ENCODE measurements around the gene TSC22D2. TPM values are rescaled to one million over a fixed set of nuclear protein-coding genes. Genes with fewer than 3 reads are reported as not detected.

The TSC22D2 gene
- total and polyA plus RNA-seq, 10 of the 15 experiments (the other 5 are each of a cell fraction or from before 2014, with no cell fraction given): 7.4 to 19.4 (median 10.9) TPM

GRCh38 chr3:150407808-150408220, 284 bp upstream of the TSC22D2 start (continued):
- TF ChIP-seq ATF7 (IDR thresholded peaks at IDR 0.05; ENCODE audit: low read depth): peak; percentile 73; the same call in 1 of the 2 replicates
- TF ChIP-seq RAD51 (IDR thresholded peaks at IDR 0.05): peak; percentile 84

- Histone ChIP-seq H3K9ac (ENCODE audit: control insufficient read depth, insufficient read depth, low read length) (peak overlapping the region; percentile 92), H3K79me2 (ENCODE audit: control insufficient read depth, insufficient read depth, low read length) (peaks cover 55% of the 10 kb centered on the region), H3K4me1 (ENCODE audit: control insufficient read depth, insufficient read depth, low read length) (no peaks in the 10 kb centered on the region), H3K27me3 (replicated peaks in 1 of 2; ENCODE audit: control insufficient read depth in 2 of 2, insufficient read depth in 2 of 2, low read length in 1 of 2) (no peaks in the 10 kb centered on the region), H3K36me3 (ENCODE audit: control insufficient read depth in 2 of 2, insufficient read depth in 2 of 2, low read length in 1 of 2) (no peaks in the 10 kb centered on the region), H4K20me1 (ENCODE audit: control insufficient read depth, insufficient read depth) (no peaks in the 10 kb centered on the region; the same call in 1 of the 2 replicates), H3K4me3 (peak overlapping the region; percentile 96), H3K27ac (ENCODE audit: control insufficient read depth, insufficient read depth) (peak overlapping the region; percentile 78), H2AFZ (ENCODE audit: control insufficient read depth, low read depth, low read length) (peak overlapping the region; percentile 77), H3K4me2 (ENCODE audit: control insufficient read depth, insufficient read depth) (peak overlapping the region; percentile 86), H3K9me3 (replicated peaks; ENCODE audit: control insufficient read depth, insufficient read depth, low read length) (no peaks in the 10 kb centered on the region)
- ATAC-seq: no peak; the same call in 2 of the 3 replicates
- no peak for FAIRE-seq
- CTCF ChIA-PET: interaction anchor here (1.0 to 5.4 kb wide), 20 partner anchors 10 to 168 kb away, joined by 3 to 35 read pairs (median 6); no protein-coding TSS in a partner anchor
- BruUV-seq (replicated peaks): TSS peak; percentile 39
- SMC1A ChIA-PET (ENCODE audit: uncharacterized antibody, unreplicated experiment): interaction anchor here (0.7 to 7.0 kb wide), 21 partner anchors 8 to 357 kb away, joined by 3 to 128 read pairs (median 4); partner anchors contain the start of gene SELENOT
- DNase-seq (ENCODE audit: low read depth, low spot score): no peak
- RAD21 ChIA-PET (ENCODE audit: unreplicated experiment): interaction anchor here (0.7 to 5.0 kb wide), 22 partner anchors 10 to 190 kb away, joined by 3 to 52 read pairs (median 4); no protein-coding TSS in a partner anchor
- TF ChIP-seq MAX (IDR thresholded peaks at IDR 0.05; ENCODE audit: low read depth, low read length) (peak; percentile 45; the same call in 1 of the 2 replicates), LARP7 (IDR thresholded peaks at IDR 0.05) (peak; percentile 44), ZBTB4 (CRISPR knock-in tag; IDR thresholded peaks at IDR 0.05) (no peak), MLLT1 (IDR thresholded peaks at IDR 0.05) (peak; percentile 51), POLR2AphosphoS5 (IDR thresholded peaks at IDR 0.05; ENCODE audit: low read length) (0 out of 2 replicates have a peak, but pooled peaks have one; percentile 39), BHLHE40 (IDR thresholded peaks at IDR 0.05; ENCODE audit: borderline replicate concordance in 1 of 2, low read depth in 2 of 2, low read length in 1 of 2) (0 out of 4 replicates have a peak, but pooled peaks of 1 of the 2 experiments have one; percentile 4)
- intact Hi-C loops (cut with micrococcal nuclease; ENCODE audit: unreplicated experiment) (loop anchor here (2.0 to 5.0 kb wide), 3 partner anchors 37 to 138 kb away; partner anchors contain the start of genes EIF2A and SERP1), in situ Hi-C loops (cut with MboI) (no loop called here)
- under 1% methylated on average over 30 of the region's 30 CpGs for WGBS (ENCODE audit: insufficient coverage, insufficient replicate concordance, low lambda C conversion rate, missing lambda C conversion rate)
- POLR2A ChIA-PET: interaction anchor here (0.6 to 4.1 kb wide), 20 partner anchors 8 to 354 kb away, joined by 3 to 36 read pairs (median 5); partner anchors contain the start of genes SELENOT and SIAH2
These were observed 1.0 kb downstream of the TSC22D2 start for GRCh38 chr3:150409125-150409511.

Data from GM12878 (cell line).